ENCODE measurements around the gene HPS4. TPM values are rescaled to one million over a fixed set of nuclear protein-coding genes. Genes with fewer than 3 reads are reported as not detected.

The HPS4 gene
- total RNA-seq, 1 experiment from 2014 or later = 48.1 TPM

DNA sequence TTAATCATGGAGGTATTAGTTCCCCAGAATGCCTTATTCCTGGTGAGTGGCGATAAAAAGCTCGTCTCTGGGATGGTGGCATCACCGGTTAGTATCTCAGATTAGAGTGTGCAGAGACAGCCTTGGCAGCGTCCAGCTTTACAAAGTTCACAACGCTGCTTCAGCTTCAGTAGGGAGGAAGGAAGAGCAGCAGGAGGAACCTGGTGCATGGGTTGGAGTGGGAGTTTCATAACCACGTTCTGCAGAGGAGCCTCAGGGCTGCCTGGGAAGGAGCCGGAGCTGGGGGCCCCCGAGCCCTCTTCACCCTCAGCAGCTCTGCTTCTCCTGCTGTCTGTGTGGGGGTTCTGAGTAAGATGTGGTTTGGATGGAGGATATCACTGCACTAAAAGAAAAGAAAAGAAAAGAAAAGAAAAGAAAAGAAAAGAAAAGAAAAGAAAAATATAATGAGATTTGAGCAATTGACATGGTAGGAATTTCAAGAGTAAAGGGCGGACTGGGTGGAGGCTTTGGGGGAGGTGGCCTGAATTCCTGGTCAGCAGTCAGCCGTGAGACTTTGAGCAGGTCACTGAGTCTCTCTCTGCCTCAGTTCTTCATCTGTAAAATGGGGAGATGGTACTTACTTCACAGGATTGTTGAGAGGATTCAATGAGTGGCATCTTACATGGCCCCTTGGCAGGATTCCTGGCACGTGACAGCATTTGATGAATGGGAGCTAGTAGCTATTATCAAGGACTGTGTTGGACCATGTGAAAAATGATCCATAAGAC lies 48.1 kb downstream of the HPS4 start (continued):
- TF ChIP-seq, protein P1, sequence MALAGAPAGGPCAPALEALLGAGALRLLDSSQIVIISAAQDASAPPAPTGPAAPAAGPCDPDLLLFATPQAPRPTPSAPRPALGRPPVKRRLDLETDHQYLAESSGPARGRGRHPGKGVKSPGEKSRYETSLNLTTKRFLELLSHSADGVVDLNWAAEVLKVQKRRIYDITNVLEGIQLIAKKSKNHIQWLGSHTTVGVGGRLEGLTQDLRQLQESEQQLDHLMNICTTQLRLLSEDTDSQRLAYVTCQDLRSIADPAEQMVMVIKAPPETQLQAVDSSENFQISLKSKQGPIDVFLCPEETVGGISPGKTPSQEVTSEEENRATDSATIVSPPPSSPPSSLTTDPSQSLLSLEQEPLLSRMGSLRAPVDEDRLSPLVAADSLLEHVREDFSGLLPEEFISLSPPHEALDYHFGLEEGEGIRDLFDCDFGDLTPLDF (CRISPR knock-in tag; IDR thresholded peaks at IDR 0.05) = no peak
- TF ChIP-seq JAZF1 (CRISPR knock-in tag; IDR thresholded peaks at IDR 0.05) = no peak

GRCh38 chr22:26433805-26434204 lies 49.8 kb downstream of the HPS4 start:
- Mint-ChIP-seq H3K4me3 (no peak overlapping the region), H3K27ac (no peak overlapping the region), H3K27me3 (ENCODE audit: low read depth) (peaks cover 16% of the 10 kb centered on the region), H3K4me1 (peaks cover 15% of the 10 kb centered on the region), H3K36me3 (peaks cover 6% of the 10 kb centered on the region; the same call in 1 of the 2 replicates), H3K9me3 (no peaks in the 10 kb centered on the region)
- DNase-seq (ENCODE audit: low spot score) (no peak), ATAC-seq (no peak)
- CTCF ChIA-PET = no interaction called here
- POLR2A ChIA-PET = no interaction called here
- TF ChIP-seq ZNF532 (CRISPR knock-in tag; IDR thresholded peaks at IDR 0.05; ENCODE audit: borderline replicate concordance) (no peak), KAT7 (CRISPR knock-in tag; IDR thresholded peaks at IDR 0.05; ENCODE audit: borderline replicate concordance) (no peak), NFE2L1 (CRISPR knock-in tag; IDR thresholded peaks at IDR 0.05) (no peak), FOXP4 (CRISPR knock-in tag; IDR thresholded peaks at IDR 0.05) (no peak), IRF2 (CRISPR knock-in tag; IDR thresholded peaks at IDR 0.05; ENCODE audit: borderline replicate concordance, low read depth) (no peak), FOXK1 (CRISPR knock-in tag; IDR thresholded peaks at IDR 0.05) (no peak), ZNF671 (CRISPR knock-in tag; IDR thresholded peaks at IDR 0.05) (no peak), GRHL2 (CRISPR knock-in tag; IDR thresholded peaks at IDR 0.05; ENCODE audit: insufficient replicate concordance, severe bottlenecking) (no peak), ZNF219 (CRISPR knock-in tag; IDR thresholded peaks at IDR 0.05; ENCODE audit: borderline replicate concordance) (no peak), ZNF232 (CRISPR knock-in tag; IDR thresholded peaks at IDR 0.05) (no peak), SP1 (CRISPR knock-in tag; conservative IDR thresholded peaks at IDR 0.05) (no peak), GABPB1 (CRISPR knock-in tag; IDR thresholded peaks at IDR 0.05) (no peak), OVOL2 (CRISPR knock-in tag; IDR thresholded peaks at IDR 0.05; ENCODE audit: borderline replicate concordance) (no peak), MYBL2 (CRISPR knock-in tag; IDR thresholded peaks at IDR 0.05) (no peak), SMAD4 (CRISPR knock-in tag; IDR thresholded peaks at IDR 0.05) (no peak)
- TF ChIP-seq, protein P2, sequence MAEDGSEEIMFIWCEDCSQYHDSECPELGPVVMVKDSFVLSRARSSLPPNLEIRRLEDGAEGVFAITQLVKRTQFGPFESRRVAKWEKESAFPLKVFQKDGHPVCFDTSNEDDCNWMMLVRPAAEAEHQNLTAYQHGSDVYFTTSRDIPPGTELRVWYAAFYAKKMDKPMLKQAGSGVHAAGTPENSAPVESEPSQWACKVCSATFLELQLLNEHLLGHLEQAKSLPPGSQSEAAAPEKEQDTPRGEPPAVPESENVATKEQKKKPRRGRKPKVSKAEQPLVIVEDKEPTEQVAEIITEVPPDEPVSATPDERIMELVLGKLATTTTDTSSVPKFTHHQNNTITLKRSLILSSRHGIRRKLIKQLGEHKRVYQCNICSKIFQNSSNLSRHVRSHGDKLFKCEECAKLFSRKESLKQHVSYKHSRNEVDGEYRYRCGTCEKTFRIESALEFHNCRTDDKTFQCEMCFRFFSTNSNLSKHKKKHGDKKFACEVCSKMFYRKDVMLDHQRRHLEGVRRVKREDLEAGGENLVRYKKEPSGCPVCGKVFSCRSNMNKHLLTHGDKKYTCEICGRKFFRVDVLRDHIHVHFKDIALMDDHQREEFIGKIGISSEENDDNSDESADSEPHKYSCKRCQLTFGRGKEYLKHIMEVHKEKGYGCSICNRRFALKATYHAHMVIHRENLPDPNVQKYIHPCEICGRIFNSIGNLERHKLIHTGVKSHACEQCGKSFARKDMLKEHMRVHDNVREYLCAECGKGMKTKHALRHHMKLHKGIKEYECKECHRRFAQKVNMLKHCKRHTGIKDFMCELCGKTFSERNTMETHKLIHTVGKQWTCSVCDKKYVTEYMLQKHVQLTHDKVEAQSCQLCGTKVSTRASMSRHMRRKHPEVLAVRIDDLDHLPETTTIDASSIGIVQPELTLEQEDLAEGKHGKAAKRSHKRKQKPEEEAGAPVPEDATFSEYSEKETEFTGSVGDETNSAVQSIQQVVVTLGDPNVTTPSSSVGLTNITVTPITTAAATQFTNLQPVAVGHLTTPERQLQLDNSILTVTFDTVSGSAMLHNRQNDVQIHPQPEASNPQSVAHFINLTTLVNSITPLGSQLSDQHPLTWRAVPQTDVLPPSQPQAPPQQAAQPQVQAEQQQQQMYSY (CRISPR knock-in tag; IDR thresholded peaks at IDR 0.05) = no peak
- TF ChIP-seq, protein P3, sequence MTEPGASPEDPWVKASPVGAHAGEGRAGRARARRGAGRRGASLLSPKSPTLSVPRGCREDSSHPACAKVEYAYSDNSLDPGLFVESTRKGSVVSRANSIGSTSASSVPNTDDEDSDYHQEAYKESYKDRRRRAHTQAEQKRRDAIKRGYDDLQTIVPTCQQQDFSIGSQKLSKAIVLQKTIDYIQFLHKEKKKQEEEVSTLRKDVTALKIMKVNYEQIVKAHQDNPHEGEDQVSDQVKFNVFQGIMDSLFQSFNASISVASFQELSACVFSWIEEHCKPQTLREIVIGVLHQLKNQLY (CRISPR knock-in tag; IDR thresholded peaks at IDR 0.05) = no peak
- TF ChIP-seq, protein P4, sequence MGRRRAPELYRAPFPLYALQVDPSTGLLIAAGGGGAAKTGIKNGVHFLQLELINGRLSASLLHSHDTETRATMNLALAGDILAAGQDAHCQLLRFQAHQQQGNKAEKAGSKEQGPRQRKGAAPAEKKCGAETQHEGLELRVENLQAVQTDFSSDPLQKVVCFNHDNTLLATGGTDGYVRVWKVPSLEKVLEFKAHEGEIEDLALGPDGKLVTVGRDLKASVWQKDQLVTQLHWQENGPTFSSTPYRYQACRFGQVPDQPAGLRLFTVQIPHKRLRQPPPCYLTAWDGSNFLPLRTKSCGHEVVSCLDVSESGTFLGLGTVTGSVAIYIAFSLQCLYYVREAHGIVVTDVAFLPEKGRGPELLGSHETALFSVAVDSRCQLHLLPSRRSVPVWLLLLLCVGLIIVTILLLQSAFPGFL (CRISPR knock-in tag; IDR thresholded peaks at IDR 0.05; ENCODE audit: borderline replicate concordance) = no peak
- TF ChIP-seq, protein P5, sequence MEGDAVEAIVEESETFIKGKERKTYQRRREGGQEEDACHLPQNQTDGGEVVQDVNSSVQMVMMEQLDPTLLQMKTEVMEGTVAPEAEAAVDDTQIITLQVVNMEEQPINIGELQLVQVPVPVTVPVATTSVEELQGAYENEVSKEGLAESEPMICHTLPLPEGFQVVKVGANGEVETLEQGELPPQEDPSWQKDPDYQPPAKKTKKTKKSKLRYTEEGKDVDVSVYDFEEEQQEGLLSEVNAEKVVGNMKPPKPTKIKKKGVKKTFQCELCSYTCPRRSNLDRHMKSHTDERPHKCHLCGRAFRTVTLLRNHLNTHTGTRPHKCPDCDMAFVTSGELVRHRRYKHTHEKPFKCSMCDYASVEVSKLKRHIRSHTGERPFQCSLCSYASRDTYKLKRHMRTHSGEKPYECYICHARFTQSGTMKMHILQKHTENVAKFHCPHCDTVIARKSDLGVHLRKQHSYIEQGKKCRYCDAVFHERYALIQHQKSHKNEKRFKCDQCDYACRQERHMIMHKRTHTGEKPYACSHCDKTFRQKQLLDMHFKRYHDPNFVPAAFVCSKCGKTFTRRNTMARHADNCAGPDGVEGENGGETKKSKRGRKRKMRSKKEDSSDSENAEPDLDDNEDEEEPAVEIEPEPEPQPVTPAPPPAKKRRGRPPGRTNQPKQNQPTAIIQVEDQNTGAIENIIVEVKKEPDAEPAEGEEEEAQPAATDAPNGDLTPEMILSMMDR (IDR thresholded peaks at IDR 0.05) = no peak

Data from WTC11 (cell line).